Endothelial cell (in vitro differentiated cells): ENCODE data around the gene NLRP12. TPM values are rescaled to one million over a fixed set of nuclear protein-coding genes. Genes with fewer than 3 reads are reported as not detected.
"Not testable (repeated sequence)": the region's sequence is repeated elsewhere in the genome, so short reads cannot be mapped to it uniquely, and the experiment has no call there.

Experiments
- DNase-seq: peaks from one replicate; pipeline ENCODE4 v3.0.0; 2021; ENCODE audit warnings: low spot score
- H3K27ac Mint-ChIP-seq: one replicate; pipeline ENCODE4 v1.8.0; 2021; ENCODE audit warnings: mixed read lengths, inconsistent platforms; ENCODE audit not compliant: unreplicated experiment
- H3K27me3 Mint-ChIP-seq: one replicate; pipeline ENCODE4 v1.8.0; 2021; ENCODE audit warnings: mild to moderate bottlenecking, moderate library complexity, mixed read lengths, inconsistent platforms; ENCODE audit not compliant: unreplicated experiment
- H3K36me3 Mint-ChIP-seq: one replicate; pipeline ENCODE4 v1.8.0; 2021; ENCODE audit warnings: mild to moderate bottlenecking, low read depth, mixed read lengths, inconsistent platforms; ENCODE audit not compliant: unreplicated experiment
- H3K4me1 Mint-ChIP-seq: one replicate; pipeline ENCODE4 v1.8.0; 2021; ENCODE audit warnings: mild to moderate bottlenecking, mixed read lengths, inconsistent platforms; ENCODE audit not compliant: unreplicated experiment
- H3K4me3 Mint-ChIP-seq: one replicate; pipeline ENCODE4 v1.8.0; 2021; ENCODE audit warnings: mild to moderate bottlenecking, mixed read lengths, inconsistent platforms; ENCODE audit not compliant: unreplicated experiment
- H3K9me3 Mint-ChIP-seq: one replicate; pipeline ENCODE4 v1.8.0; 2021; ENCODE audit warnings: mixed read lengths, inconsistent platforms; ENCODE audit not compliant: unreplicated experiment
- microRNA-seq: library from miRNA; unstranded; fragments of <30 nt; microRNA quantifications from one replicate; pipeline ENCODE4, GENCODE V29; 2020; ENCODE audit not compliant: unreplicated experiment
- total RNA-seq: library from RNA; stranded (reverse); fragmentation: NEBNext Ultra II Directional; extraction: Animal tissue kit (Norgen Biotek cat#: 25700); gene quantifications from one replicate; pipeline ENCODE4 v1.2.1, GENCODE V29; 2021; ENCODE audit not compliant: unreplicated experiment
- TF ChIP-seq, protein P1 (sequence below): fragments of 200-600 bp; sonication (generic); IDR thresholded peaks from one replicate; pipeline ENCODE4 v1.5.0; 2021; ENCODE audit warnings: antibody characterized with exemption; ENCODE audit not compliant: unreplicated experiment

The NLRP12 gene
- total RNA-seq, 1 donor from 2014 or later = 2.1 TPM

DNA sequence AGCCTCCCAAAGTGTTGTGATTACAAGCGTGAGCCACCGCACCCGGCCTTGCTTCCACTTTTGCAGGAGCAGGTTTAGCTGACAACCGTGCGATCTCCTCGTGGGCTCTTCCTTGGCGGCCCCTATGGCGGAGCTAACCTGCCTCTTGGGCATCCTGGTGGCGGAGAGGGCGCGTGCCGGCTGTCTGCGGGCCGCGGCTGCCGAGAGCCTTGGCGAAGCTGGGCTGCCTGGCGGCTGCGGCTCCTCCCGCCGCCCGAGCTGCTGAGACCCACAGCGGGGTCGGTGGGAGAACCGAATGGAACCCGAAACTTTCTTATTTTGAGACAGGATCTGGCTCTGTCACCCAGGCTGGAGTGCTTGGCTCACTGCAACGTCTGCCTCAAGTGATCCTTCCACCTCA lies 55.7 kb downstream of the NLRP12 start:
- TF ChIP-seq, protein P1, sequence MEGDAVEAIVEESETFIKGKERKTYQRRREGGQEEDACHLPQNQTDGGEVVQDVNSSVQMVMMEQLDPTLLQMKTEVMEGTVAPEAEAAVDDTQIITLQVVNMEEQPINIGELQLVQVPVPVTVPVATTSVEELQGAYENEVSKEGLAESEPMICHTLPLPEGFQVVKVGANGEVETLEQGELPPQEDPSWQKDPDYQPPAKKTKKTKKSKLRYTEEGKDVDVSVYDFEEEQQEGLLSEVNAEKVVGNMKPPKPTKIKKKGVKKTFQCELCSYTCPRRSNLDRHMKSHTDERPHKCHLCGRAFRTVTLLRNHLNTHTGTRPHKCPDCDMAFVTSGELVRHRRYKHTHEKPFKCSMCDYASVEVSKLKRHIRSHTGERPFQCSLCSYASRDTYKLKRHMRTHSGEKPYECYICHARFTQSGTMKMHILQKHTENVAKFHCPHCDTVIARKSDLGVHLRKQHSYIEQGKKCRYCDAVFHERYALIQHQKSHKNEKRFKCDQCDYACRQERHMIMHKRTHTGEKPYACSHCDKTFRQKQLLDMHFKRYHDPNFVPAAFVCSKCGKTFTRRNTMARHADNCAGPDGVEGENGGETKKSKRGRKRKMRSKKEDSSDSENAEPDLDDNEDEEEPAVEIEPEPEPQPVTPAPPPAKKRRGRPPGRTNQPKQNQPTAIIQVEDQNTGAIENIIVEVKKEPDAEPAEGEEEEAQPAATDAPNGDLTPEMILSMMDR = no peak
- H3K4me1 Mint-ChIP-seq = peaks cover 16% of the 10 kb centered on the region
- peaks cover 5% of the 10 kb centered on the region for H3K27me3 Mint-ChIP-seq
- peaks cover 3% of the 10 kb centered on the region for H3K36me3 Mint-ChIP-seq
- no peaks in the 10 kb centered on the region for H3K9me3 Mint-ChIP-seq
- DNase-seq = no peak
- H3K4me3 Mint-ChIP-seq = no peak overlapping the region
- H3K27ac Mint-ChIP-seq = peak overlapping the region; percentile 93

DNA sequence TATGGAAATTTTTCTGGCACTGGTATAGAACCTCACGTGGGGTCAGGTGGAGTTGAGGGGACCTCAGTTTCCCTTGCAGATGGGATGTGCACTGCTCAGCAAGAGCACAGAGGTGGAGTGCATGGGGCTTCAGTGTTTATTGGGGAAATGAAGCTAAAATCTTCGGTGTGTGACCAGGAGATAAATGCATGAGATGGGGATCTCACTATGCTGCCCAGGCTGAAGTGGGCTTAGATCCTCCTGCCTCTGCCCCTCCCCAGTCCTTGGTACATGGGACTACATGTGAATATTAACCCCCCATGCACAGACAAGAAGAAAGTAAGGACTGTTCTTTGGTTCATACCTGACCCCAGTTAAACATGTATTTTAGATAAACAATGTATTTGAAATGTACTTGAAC lies 65.1 kb downstream of the NLRP12 start:
- not testable (repeated sequence) for H3K4me3 Mint-ChIP-seq, DNase-seq, H3K27ac Mint-ChIP-seq, H3K4me1 Mint-ChIP-seq, H3K9me3 Mint-ChIP-seq, H3K36me3 Mint-ChIP-seq, H3K27me3 Mint-ChIP-seq

Small RNA genes lying within 50 kb of the gene (microRNA-seq; reads per million reads assigned to microRNA genes)
- gene MIR1283-2 = 0.49 reads per million
- gene MIR371A = not detected
- gene MIR372 = 117 reads per million, percentile 83 among the genes with 10 or more reads in this experiment
- gene MIR373 = 55.0 reads per million, percentile 78 among the genes with 10 or more reads in this experiment
- not detected for gene MIR516A1
- gene MIR516A2 = 0.28 reads per million
- gene MIR519A1 = 27.6 reads per million, percentile 71 among the genes with 10 or more reads in this experiment
- gene MIR521-1 = not detected
- 112 reads per million, percentile 82 among the genes with 10 or more reads in this experiment for gene MIR522
- gene MIR527 = 4.2 reads per million, percentile 45 among the genes with 10 or more reads in this experiment

Other genes with a start within 250 kb of the NLRP12 start
- gene DPRX, start 192.3 kb downstream of the NLRP12 start, total RNA-seq = not detected
- gene MYADM, start 43.6 kb upstream of the NLRP12 start, total RNA-seq = 123 TPM
- 0.92 TPM for gene PRKCG, start 57.9 kb upstream of the NLRP12 start, total RNA-seq
- 0.51 TPM for gene CACNG7, start 85.0 kb upstream of the NLRP12 start, total RNA-seq
- 12.9 TPM for gene CACNG8, start 138.6 kb upstream of the NLRP12 start, total RNA-seq
- gene CACNG6, start 167.3 kb upstream of the NLRP12 start, total RNA-seq = 0.21 TPM
- 2.2 TPM for gene VSTM1, start 239.6 kb upstream of the NLRP12 start, total RNA-seq